Vagina (tissue), 2 donors: ENCODE results near the gene CEACAM21.

Experiments used
- CTCF ChIP-seq, 3 experiments: fragments of 450-650 bp in 2 of 3; fragments of 200-600 bp in 1 of 3; sonication (generic) in 1 of 3; IDR thresholded peaks; one replicate each; pipeline ENCODE4 v1.5.1; 2017 to 2019; ENCODE audit warnings: antibody characterized with exemption in 3 of 3, mild to moderate bottlenecking in 2 of 3, moderate library complexity in 2 of 3
- POLR2A ChIP-seq, 2 donors: fragments of 450-650 bp; IDR thresholded peaks; one replicate each; pipeline ENCODE4 v1.6.1; 2017; ENCODE audit warnings: antibody characterized with exemption in 2 of 2, mild to moderate bottlenecking in 2 of 2, moderate library complexity in 2 of 2
- POLR2AphosphoS5 ChIP-seq, 2 donors: sonication (generic); formaldehyde crosslinking; IDR thresholded peaks; one replicate each; pipeline ENCODE4 v1.9.0; 2017; ENCODE audit warnings: antibody characterized with exemption in 2 of 2, mild to moderate bottlenecking in 2 of 2, low read depth in 1 of 2; ENCODE audit not compliant: insufficient read depth in 1 of 2

GRCh38 chr19:41624515-41624914 is 48.5 kb downstream of the CEACAM21 start:
- TF ChIP-seq CTCF (IDR thresholded peaks at IDR 0.05) (no peak), POLR2AphosphoS5 (IDR thresholded peaks at IDR 0.05; ENCODE audit: insufficient read depth in 1 of 2, low read depth in 1 of 2) (no peak), POLR2A (IDR thresholded peaks at IDR 0.05) (no peak)
